ENCODE results near the gene SRMS.

The SRMS gene

GRCh38 chr20:63505281-63505680, 42.3 kb downstream of the SRMS start:
- in situ Hi-C loops (cut with HindIII; ENCODE audit: low sequenced_read_pairs) = no loop called here

- in situ Hi-C loops (cut with HindIII; ENCODE audit: low sequenced_read_pairs) = no loop called here
Measured at GRCh38 chr20:63504642-63505041, 42.9 kb downstream of the SRMS start.

GRCh38 chr20:63503524-63503923, 44.0 kb downstream of the SRMS start:
- in situ Hi-C loops (cut with HindIII; ENCODE audit: low sequenced_read_pairs) = no loop called here

GRCh38 chr20:63502671-63503172, 44.8 kb downstream of the SRMS start:
- in situ Hi-C loops (cut with HindIII; ENCODE audit: low sequenced_read_pairs) = no loop called here

GRCh38 chr20:63501818-63502670, 45.5 kb downstream of the SRMS start:
- in situ Hi-C loops (cut with HindIII; ENCODE audit: low sequenced_read_pairs) = no loop called here

GRCh38 chr20:63500902-63501817, 46.4 kb downstream of the SRMS start:
- in situ Hi-C loops (cut with HindIII; ENCODE audit: low sequenced_read_pairs) = no loop called here

- in situ Hi-C loops (cut with HindIII; ENCODE audit: low sequenced_read_pairs) = no loop called here
Measured at GRCh38 chr20:63500151-63500901, 47.2 kb downstream of the SRMS start.

- in situ Hi-C loops (cut with HindIII; ENCODE audit: low sequenced_read_pairs) = no loop called here
Measured at GRCh38 chr20:63499338-63499969, 48.1 kb downstream of the SRMS start.

GRCh38 chr20:63498960-63499337, 48.6 kb downstream of the SRMS start, which contains the start of gene EEF1A2:
Gene EEF1A2, minus strand, starts transcription at chr20:63499083. Its CDS starts 1,320 bp downstream, at chr20:63497763.
- in situ Hi-C loops (cut with HindIII; ENCODE audit: low sequenced_read_pairs) = no loop called here

- in situ Hi-C loops (cut with HindIII; ENCODE audit: low sequenced_read_pairs) = no loop called here
Measured at GRCh38 chr20:63497946-63498935, 49.3 kb downstream of the SRMS start.

- in situ Hi-C loops (cut with HindIII; ENCODE audit: low sequenced_read_pairs) = no loop called here
Measured at GRCh38 chr20:63497138-63497945, 50.2 kb downstream of the SRMS start.

- in situ Hi-C loops (cut with HindIII; ENCODE audit: low sequenced_read_pairs) = no loop called here
Measured at GRCh38 chr20:63496596-63497120, 50.9 kb downstream of the SRMS start.

- in situ Hi-C loops (cut with HindIII; ENCODE audit: low sequenced_read_pairs) = no loop called here
Measured at GRCh38 chr20:63495741-63496595, 51.6 kb downstream of the SRMS start.

GRCh38 chr20:63495167-63495720, 52.3 kb downstream of the SRMS start:
- in situ Hi-C loops (cut with HindIII; ENCODE audit: low sequenced_read_pairs) = no loop called here

- in situ Hi-C loops (cut with HindIII; ENCODE audit: low sequenced_read_pairs) = no loop called here
Measured at GRCh38 chr20:63494420-63495166, 53.0 kb downstream of the SRMS start.

GRCh38 chr20:63494084-63494419, 53.5 kb downstream of the SRMS start:
- in situ Hi-C loops (cut with HindIII; ENCODE audit: low sequenced_read_pairs) = no loop called here

Data from endothelial cell of hepatic sinusoid (primary cell).